Measurements from ENCODE around the gene GSTCD. TPM values are rescaled to one million over a fixed set of nuclear protein-coding genes. Genes with fewer than 3 reads are reported as not detected.

GSTCD gene
- total RNA-seq, 2 donors from 2014 or later: 24.7 to 30.6 TPM

DNA sequence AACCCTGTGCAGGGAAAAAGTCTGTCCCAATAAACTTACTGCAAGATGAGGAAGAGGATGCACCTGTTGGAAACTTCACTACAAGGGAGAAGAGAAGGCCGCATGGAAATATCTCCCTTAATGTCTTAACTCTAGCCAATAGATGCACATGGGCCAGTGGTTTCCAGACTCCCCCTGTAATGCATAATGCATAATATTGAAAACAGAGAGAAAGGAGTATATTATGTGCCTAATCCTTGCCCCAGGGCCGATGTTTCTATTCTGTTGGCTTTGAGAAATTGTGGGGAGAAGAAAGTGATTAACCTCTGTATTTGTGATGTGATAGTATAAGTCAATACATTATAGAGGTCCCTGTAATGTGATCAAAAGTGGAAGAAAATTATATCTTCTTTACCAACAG is 37.3 kb upstream of the GSTCD start:
- H3K36me3 ChIP-seq (ENCODE audit: control insufficient read depth, insufficient read depth, low read length): no peaks in the 10 kb centered on the region
- no peaks in the 10 kb centered on the region for H3K4me1 ChIP-seq (ENCODE audit: control insufficient read depth, insufficient read depth, low read length)
- Mint-ChIP-seq H3K36me3 (ENCODE audit: low read depth) (no peaks in the 10 kb centered on the region), H3K4me1 (no peaks in the 10 kb centered on the region), H3K27me3 (ENCODE audit: insufficient read depth) (peaks cover 5% of the 10 kb centered on the region), H3K4me3 (no peak overlapping the region), H3K27ac (no peak overlapping the region), H3K9me3 (no peaks in the 10 kb centered on the region)
- 81 to 100% methylated on average over 1 to 2 of the region's 2 CpGs for WGBS, 2 experiments (ENCODE audit: insufficient coverage in 1 of 2, insufficient read length in 1 of 2)
- no peak overlapping the region for H3K4me3 ChIP-seq (ENCODE audit: low read length)
- H3K27me3 ChIP-seq (ENCODE audit: control insufficient read depth, insufficient read depth, low read length, poor library complexity, severe bottlenecking): peaks cover 10% of the 10 kb centered on the region
- DNase-seq: no peak
- TF ChIP-seq, protein P1, sequence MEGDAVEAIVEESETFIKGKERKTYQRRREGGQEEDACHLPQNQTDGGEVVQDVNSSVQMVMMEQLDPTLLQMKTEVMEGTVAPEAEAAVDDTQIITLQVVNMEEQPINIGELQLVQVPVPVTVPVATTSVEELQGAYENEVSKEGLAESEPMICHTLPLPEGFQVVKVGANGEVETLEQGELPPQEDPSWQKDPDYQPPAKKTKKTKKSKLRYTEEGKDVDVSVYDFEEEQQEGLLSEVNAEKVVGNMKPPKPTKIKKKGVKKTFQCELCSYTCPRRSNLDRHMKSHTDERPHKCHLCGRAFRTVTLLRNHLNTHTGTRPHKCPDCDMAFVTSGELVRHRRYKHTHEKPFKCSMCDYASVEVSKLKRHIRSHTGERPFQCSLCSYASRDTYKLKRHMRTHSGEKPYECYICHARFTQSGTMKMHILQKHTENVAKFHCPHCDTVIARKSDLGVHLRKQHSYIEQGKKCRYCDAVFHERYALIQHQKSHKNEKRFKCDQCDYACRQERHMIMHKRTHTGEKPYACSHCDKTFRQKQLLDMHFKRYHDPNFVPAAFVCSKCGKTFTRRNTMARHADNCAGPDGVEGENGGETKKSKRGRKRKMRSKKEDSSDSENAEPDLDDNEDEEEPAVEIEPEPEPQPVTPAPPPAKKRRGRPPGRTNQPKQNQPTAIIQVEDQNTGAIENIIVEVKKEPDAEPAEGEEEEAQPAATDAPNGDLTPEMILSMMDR (conservative IDR thresholded peaks at IDR 0.05): no peak
- H3K9ac ChIP-seq (ENCODE audit: extremely low read depth, low read length, poor library complexity, severe bottlenecking): no peak overlapping the region
- H3K9me3 ChIP-seq (ENCODE audit: control insufficient read depth, low read length): no peaks in the 10 kb centered on the region
- no peak overlapping the region for H3K27ac ChIP-seq (ENCODE audit: low read depth, low read length)

DNA sequence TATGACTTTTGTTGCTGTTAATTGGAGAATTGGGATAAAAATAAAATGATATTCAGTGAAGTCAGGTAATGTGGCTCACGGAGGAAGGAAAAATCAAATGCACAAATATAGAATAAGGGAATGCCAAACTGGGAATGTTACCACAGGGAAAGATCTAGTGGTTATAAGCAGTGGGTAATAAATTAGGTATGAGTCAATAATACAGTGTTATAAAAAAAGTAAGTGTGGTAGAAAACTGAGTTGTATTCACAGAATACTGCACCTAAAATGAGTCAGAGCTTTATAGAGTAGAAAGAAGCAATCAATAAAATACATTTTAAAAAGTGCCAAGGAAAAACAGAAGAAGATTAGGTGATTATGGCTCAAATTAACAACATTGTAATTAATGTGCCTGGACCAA is 34.6 kb upstream of the GSTCD start:
- Histone ChIP-seq H3K9me3 (ENCODE audit: control insufficient read depth, low read length) (no peaks in the 10 kb centered on the region), H3K27ac (ENCODE audit: low read depth, low read length) (no peak overlapping the region), H3K9ac (ENCODE audit: extremely low read depth, low read length, poor library complexity, severe bottlenecking) (no peak overlapping the region), H3K4me3 (ENCODE audit: low read length) (no peak overlapping the region), H3K27me3 (ENCODE audit: control insufficient read depth, insufficient read depth, low read length, poor library complexity, severe bottlenecking) (no peaks in the 10 kb centered on the region), H3K36me3 (ENCODE audit: control insufficient read depth, insufficient read depth, low read length) (no peaks in the 10 kb centered on the region), H3K4me1 (ENCODE audit: control insufficient read depth, insufficient read depth, low read length) (no peaks in the 10 kb centered on the region)
- 92 to 97% methylated on average over 1 of the region's 1 CpG for WGBS, 2 experiments (ENCODE audit: insufficient coverage in 1 of 2, insufficient read length in 1 of 2)
- no peak overlapping the region for H3K4me3 Mint-ChIP-seq
- H3K36me3 Mint-ChIP-seq (ENCODE audit: low read depth): no peaks in the 10 kb centered on the region
- no peaks in the 10 kb centered on the region for H3K9me3 Mint-ChIP-seq
- no peaks in the 10 kb centered on the region for H3K27me3 Mint-ChIP-seq (ENCODE audit: insufficient read depth)
- no peak for DNase-seq
- no peaks in the 10 kb centered on the region for H3K4me1 Mint-ChIP-seq
- TF ChIP-seq, protein P1 (conservative IDR thresholded peaks at IDR 0.05): no peak
- no peak overlapping the region for H3K27ac Mint-ChIP-seq

DNA sequence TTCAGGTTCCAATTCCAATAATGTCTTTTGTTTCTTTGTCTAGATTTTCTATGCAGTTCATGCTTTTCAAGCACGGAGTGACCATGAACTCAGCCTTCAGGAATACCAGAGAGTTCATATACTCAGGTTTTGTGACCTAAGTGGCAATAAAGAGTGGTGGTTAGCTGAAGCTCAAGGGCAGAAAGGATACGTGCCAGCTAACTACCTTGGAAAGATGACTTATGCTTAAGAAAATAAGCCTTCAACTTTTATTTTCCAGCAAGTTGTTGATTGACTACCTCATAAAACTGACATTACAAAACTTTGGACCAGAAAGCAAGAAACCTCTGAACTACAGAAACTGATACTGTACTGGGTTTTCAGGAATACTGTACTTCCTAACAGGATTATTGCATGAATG is 30.9 kb upstream of the GSTCD start:
- H3K27me3 Mint-ChIP-seq (ENCODE audit: insufficient read depth): no peaks in the 10 kb centered on the region
- Histone ChIP-seq H3K27me3 (ENCODE audit: control insufficient read depth, insufficient read depth, low read length, poor library complexity, severe bottlenecking) (no peaks in the 10 kb centered on the region), H3K4me1 (ENCODE audit: control insufficient read depth, insufficient read depth, low read length) (no peaks in the 10 kb centered on the region), H3K4me3 (ENCODE audit: low read length) (no peak overlapping the region), H3K9me3 (ENCODE audit: control insufficient read depth, low read length) (no peaks in the 10 kb centered on the region), H3K9ac (ENCODE audit: extremely low read depth, low read length, poor library complexity, severe bottlenecking) (no peak overlapping the region), H3K27ac (ENCODE audit: low read depth, low read length) (no peak overlapping the region), H3K36me3 (ENCODE audit: control insufficient read depth, insufficient read depth, low read length) (peaks cover 8% of the 10 kb centered on the region)
- no peak for DNase-seq
- H3K9me3 Mint-ChIP-seq: no peaks in the 10 kb centered on the region
- peaks cover 1% of the 10 kb centered on the region for H3K36me3 Mint-ChIP-seq (ENCODE audit: low read depth)
- no peak overlapping the region for H3K4me3 Mint-ChIP-seq
- 89 to 100% methylated on average over 1 to 2 of the region's 2 CpGs for WGBS, 2 experiments (ENCODE audit: insufficient coverage in 1 of 2, insufficient read length in 1 of 2)
- H3K4me1 Mint-ChIP-seq: no peaks in the 10 kb centered on the region
- no peak overlapping the region for H3K27ac Mint-ChIP-seq
- TF ChIP-seq, protein P1 (conservative IDR thresholded peaks at IDR 0.05): no peak
